Liver (tissue), 9 donors: Measurements from ENCODE around the gene KIAA1614. TPM values are rescaled to one million over a fixed set of nuclear protein-coding genes. Genes with fewer than 3 reads are reported as not detected.

Experiments used
- DNase-seq: peaks from one replicate; pipeline ENCODE4 v3.0.0-alpha.2; 2017; ENCODE audit warnings: low spot score
- H3K27ac ChIP-seq, 2 donors: one replicate each; pipeline ENCODE4 v1.7.0; 2013; ENCODE audit warnings: inconsistent platforms in 2 of 2, low read length in 2 of 2, control low read depth in 1 of 2, low read depth in 1 of 2, mild to moderate bottlenecking in 1 of 2
- H3K27me3 ChIP-seq, 4 donors: one replicate each; pipeline versions ENCODE4 v1.6.1 to v1.7.0; 2013; ENCODE audit warnings: low read length in 3 of 4, inconsistent platforms in 1 of 4, mild to moderate bottlenecking in 1 of 4, moderate library complexity in 1 of 4; ENCODE audit not compliant: control insufficient read depth in 4 of 4, insufficient read depth in 4 of 4
- H3K36me3 ChIP-seq, 4 donors: one replicate each; pipeline versions ENCODE4 v1.6.1 to v1.7.0; 2013; ENCODE audit warnings: low read length in 3 of 4, mild to moderate bottlenecking in 3 of 4, low read depth in 1 of 4, moderate library complexity in 1 of 4; ENCODE audit not compliant: control insufficient read depth in 4 of 4, insufficient read depth in 3 of 4
- H3K4me1 ChIP-seq, 4 donors: one replicate each; pipeline versions ENCODE4 v1.6.1 to v1.7.0; 2013; ENCODE audit warnings: low read length in 3 of 4, mild to moderate bottlenecking in 3 of 4, moderate library complexity in 1 of 4; ENCODE audit not compliant: control insufficient read depth in 4 of 4, insufficient read depth in 4 of 4
- H3K4me3 ChIP-seq, 3 donors: one replicate each; pipeline versions ENCODE4 v1.6.1 to v1.7.0; 2013; ENCODE audit warnings: low read length in 3 of 3, control low read depth in 1 of 3, low read depth in 1 of 3, mild to moderate bottlenecking in 1 of 3
- H3K9ac ChIP-seq, 2 donors: one replicate each; pipeline ENCODE4 v1.7.0; 2013; ENCODE audit warnings: low read length in 2 of 2, mild to moderate bottlenecking in 2 of 2, moderate library complexity in 2 of 2, control low read depth in 1 of 2, low read depth in 1 of 2
- H3K9me3 ChIP-seq, 4 donors: one replicate each; pipeline versions ENCODE4 v1.6.1 to v1.7.0; 2013; ENCODE audit warnings: low read length in 3 of 4; ENCODE audit not compliant: control insufficient read depth in 4 of 4
- EGR1 ChIP-seq, 2 donors: IDR thresholded peaks; 2 replicates each; pipeline ENCODE4 v1.6.1; 2016 to 2018; ENCODE audit warnings: antibody characterized with exemption in 2 of 2, low read depth in 2 of 2
- FOXA1 ChIP-seq: IDR thresholded peaks from 2 replicates; pipeline ENCODE4 v1.6.1; 2016; ENCODE audit warnings: antibody characterized with exemption
- FOXA2 ChIP-seq: IDR thresholded peaks from 2 replicates; pipeline ENCODE4 v1.6.1; 2016; ENCODE audit warnings: antibody characterized with exemption
- GABPA ChIP-seq, 2 donors: IDR thresholded peaks in 1 of 2; conservative IDR thresholded peaks in 1 of 2; 2 replicates each; pipeline ENCODE4 v1.6.1; 2016; ENCODE audit warnings: antibody characterized with exemption in 2 of 2, mild to moderate bottlenecking in 1 of 2, moderate library complexity in 1 of 2
- HNF4A ChIP-seq, 2 donors: conservative IDR thresholded peaks; 2 replicates each; pipeline ENCODE4 v1.6.1; 2016; ENCODE audit warnings: antibody characterized with exemption in 2 of 2, mild to moderate bottlenecking in 2 of 2
- HNF4G ChIP-seq: IDR thresholded peaks from 2 replicates; pipeline ENCODE4 v1.6.1; 2016; ENCODE audit warnings: antibody characterized with exemption
- JUND ChIP-seq, 2 donors: IDR thresholded peaks; 2 replicates each; pipeline ENCODE4 v1.6.1; 2016; ENCODE audit warnings: antibody characterized with exemption in 2 of 2
- MAX ChIP-seq: IDR thresholded peaks from 2 replicates; pipeline ENCODE4 v1.6.1; 2016; ENCODE audit warnings: antibody characterized with exemption
- NR2F2 ChIP-seq: IDR thresholded peaks from 2 replicates; pipeline ENCODE4 v1.6.1; 2016; ENCODE audit warnings: antibody characterized with exemption
- RAD21 ChIP-seq, 2 donors: IDR thresholded peaks; 2 replicates each; pipeline ENCODE4 v1.6.1; 2016; ENCODE audit warnings: antibody characterized with exemption in 2 of 2, mild to moderate bottlenecking in 2 of 2
- REST ChIP-seq: IDR thresholded peaks from 2 replicates; pipeline ENCODE4 v1.6.1; 2016; ENCODE audit warnings: antibody characterized with exemption, mild to moderate bottlenecking
- RXRA ChIP-seq, 2 donors: IDR thresholded peaks; 2 replicates each; pipeline ENCODE4 v1.6.1; 2017 to 2018; ENCODE audit warnings: antibody characterized with exemption in 2 of 2, mild to moderate bottlenecking in 1 of 2
- SP1 ChIP-seq: IDR thresholded peaks from 2 replicates; pipeline ENCODE4 v1.6.1; 2018; ENCODE audit warnings: antibody characterized with exemption, mild to moderate bottlenecking
- TAF1 ChIP-seq: conservative IDR thresholded peaks from 2 replicates; pipeline ENCODE4 v1.6.1; 2016; ENCODE audit warnings: antibody characterized with exemption, mild to moderate bottlenecking
- YY1 ChIP-seq: IDR thresholded peaks from 2 replicates; pipeline ENCODE4 v1.6.1; 2016; ENCODE audit warnings: antibody characterized with exemption, mild to moderate bottlenecking
- WGBS: extraction: QIAGEN DNeasy Blood & Tissue Kit; methylation state at CpG from one replicate; pipeline ENCODE4 v1.1.7; 2013; 5-methylcytosine and 5-hydroxymethylcytosine counted together
- polyA plus RNA-seq, 2 donors: library from polyadenylated mRNA; stranded (reverse) in 1 of 2; unstranded in 1 of 2; fragments of 200-250 nt in 1 of 2; fragments of >200 nt in 1 of 2; fragmentation: Nextera tagmentation in 1 of 2; extraction: Ambion mirVana in 1 of 2; gene quantifications; one replicate each; pipeline versions ENCODE4 v1.2.1 to v1.2.3, GENCODE V29; 2013 to 2015
- total RNA-seq, 2 donors: library from RNA; depleted of rRNA; stranded (reverse); fragments of >200 nt; gene quantifications; one replicate each; pipeline ENCODE4 v1.2.3, GENCODE V29; 2014
- TF ChIP-seq, protein P1 (sequence below): fragments of 150-350 bp; IDR thresholded peaks from 2 replicates; pipeline ENCODE4 v1.5.1; 2017; ENCODE audit warnings: improper control_type of control experiment, low read depth, low read length; ENCODE audit not compliant: missing input control
- TF ChIP-seq, protein P2 (sequence below): IDR thresholded peaks from 2 replicates; pipeline ENCODE4 v1.6.1; 2016; ENCODE audit warnings: antibody characterized with exemption
- donor health status: healthy.
- donor health status: healthy.
- donor health status: healthy.
- donor health status: healthy.
- donor health status: healthy.

Gene KIAA1614
- total and polyA plus RNA-seq, 4 donors: 0.21 to 1.1 (median 0.40) TPM

DNA sequence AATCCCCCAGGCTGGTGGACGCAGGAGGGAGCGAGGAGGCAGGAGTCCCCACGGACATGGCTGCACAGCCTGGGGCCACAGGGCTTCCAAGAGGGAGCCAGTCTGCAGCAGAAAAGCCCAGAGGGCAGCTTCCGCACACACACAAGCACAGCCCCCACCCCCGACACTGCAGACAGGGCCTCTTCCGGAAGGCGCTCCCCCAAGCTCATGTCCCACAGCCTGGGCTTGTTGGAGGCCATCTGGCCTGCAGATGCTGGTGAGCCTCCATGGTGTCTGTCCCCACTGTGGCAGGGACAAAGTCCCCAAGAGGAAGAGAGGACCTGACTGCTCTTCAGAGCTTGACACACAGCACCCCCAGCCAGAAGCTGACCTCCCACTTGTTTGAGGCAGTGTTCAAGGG, 13.4 kb upstream of the KIAA1614 start:
- TF ChIP-seq FOXA2: no peak
- no peak for TF ChIP-seq JUND (IDR thresholded peaks at IDR 0.05)
- no peak for TF ChIP-seq GABPA (IDR thresholded peaks at IDR 0.05 in 1 of 2, conservative IDR thresholded peaks at IDR 0.05 in 1 of 2)
- TF ChIP-seq SP1: no peak
- no peak for TF ChIP-seq RXRA (IDR thresholded peaks at IDR 0.05)
- no peak for TF ChIP-seq FOXA1
- no peak for TF ChIP-seq HNF4G
- TF ChIP-seq EGR1 (IDR thresholded peaks at IDR 0.05; ENCODE audit: low read depth in 2 of 2): no peak
- no peak for TF ChIP-seq MAX
- TF ChIP-seq REST: no peak
- TF ChIP-seq NR2F2: no peak
- no peak for TF ChIP-seq YY1
- TF ChIP-seq TAF1: no peak
- no peak for TF ChIP-seq HNF4A (conservative IDR thresholded peaks at IDR 0.05)
- TF ChIP-seq, protein P1, sequence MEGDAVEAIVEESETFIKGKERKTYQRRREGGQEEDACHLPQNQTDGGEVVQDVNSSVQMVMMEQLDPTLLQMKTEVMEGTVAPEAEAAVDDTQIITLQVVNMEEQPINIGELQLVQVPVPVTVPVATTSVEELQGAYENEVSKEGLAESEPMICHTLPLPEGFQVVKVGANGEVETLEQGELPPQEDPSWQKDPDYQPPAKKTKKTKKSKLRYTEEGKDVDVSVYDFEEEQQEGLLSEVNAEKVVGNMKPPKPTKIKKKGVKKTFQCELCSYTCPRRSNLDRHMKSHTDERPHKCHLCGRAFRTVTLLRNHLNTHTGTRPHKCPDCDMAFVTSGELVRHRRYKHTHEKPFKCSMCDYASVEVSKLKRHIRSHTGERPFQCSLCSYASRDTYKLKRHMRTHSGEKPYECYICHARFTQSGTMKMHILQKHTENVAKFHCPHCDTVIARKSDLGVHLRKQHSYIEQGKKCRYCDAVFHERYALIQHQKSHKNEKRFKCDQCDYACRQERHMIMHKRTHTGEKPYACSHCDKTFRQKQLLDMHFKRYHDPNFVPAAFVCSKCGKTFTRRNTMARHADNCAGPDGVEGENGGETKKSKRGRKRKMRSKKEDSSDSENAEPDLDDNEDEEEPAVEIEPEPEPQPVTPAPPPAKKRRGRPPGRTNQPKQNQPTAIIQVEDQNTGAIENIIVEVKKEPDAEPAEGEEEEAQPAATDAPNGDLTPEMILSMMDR: no peak
- TF ChIP-seq, protein P2, sequence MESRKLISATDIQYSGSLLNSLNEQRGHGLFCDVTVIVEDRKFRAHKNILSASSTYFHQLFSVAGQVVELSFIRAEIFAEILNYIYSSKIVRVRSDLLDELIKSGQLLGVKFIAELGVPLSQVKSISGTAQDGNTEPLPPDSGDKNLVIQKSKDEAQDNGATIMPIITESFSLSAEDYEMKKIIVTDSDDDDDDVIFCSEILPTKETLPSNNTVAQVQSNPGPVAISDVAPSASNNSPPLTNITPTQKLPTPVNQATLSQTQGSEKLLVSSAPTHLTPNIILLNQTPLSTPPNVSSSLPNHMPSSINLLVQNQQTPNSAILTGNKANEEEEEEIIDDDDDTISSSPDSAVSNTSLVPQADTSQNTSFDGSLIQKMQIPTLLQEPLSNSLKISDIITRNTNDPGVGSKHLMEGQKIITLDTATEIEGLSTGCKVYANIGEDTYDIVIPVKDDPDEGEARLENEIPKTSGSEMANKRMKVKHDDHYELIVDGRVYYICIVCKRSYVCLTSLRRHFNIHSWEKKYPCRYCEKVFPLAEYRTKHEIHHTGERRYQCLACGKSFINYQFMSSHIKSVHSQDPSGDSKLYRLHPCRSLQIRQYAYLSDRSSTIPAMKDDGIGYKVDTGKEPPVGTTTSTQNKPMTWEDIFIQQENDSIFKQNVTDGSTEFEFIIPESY: no peak
- TF ChIP-seq RAD21 (IDR thresholded peaks at IDR 0.05): no peak
- Histone ChIP-seq H3K4me1 (no peaks in the 10 kb centered on the region), H3K9me3 (no peaks in the 10 kb centered on the region), H3K4me3 (no peak overlapping the region), H3K27ac (no peak overlapping the region), H3K27me3 (peaks cover 0 to 2% (median 0%) of the 10 kb centered on the region in 4 donors), H3K9ac (no peak overlapping the region), H3K36me3 (no peaks in the 10 kb centered on the region)
- 82% methylated on average over 7 of the region's 7 CpGs for WGBS
- no peak for DNase-seq
